Gastrocnemius medialis (tissue), 4 donors: ENCODE measurements around the gene OPN4.

Experiments used
- CTCF ChIP-seq, 5 experiments: fragments of 450-650 bp in 3 of 5; fragments of 200-600 bp in 2 of 5; sonication (generic) in 2 of 5; IDR thresholded peaks in 4 of 5; conservative IDR thresholded peaks in 1 of 5; 1 replicate in 4 of 5; 2 replicates in 1 of 5; pipeline ENCODE4 v1.5.1; 2016 to 2019; ENCODE audit warnings: antibody characterized with exemption in 5 of 5, mild to moderate bottlenecking in 3 of 5, moderate library complexity in 3 of 5
- POLR2A ChIP-seq, 2 donors: fragments of 450-650 bp; IDR thresholded peaks; one replicate each; pipeline ENCODE4 v1.6.1; 2017; ENCODE audit warnings: antibody characterized with exemption in 2 of 2, mild to moderate bottlenecking in 2 of 2, moderate library complexity in 2 of 2

DNA sequence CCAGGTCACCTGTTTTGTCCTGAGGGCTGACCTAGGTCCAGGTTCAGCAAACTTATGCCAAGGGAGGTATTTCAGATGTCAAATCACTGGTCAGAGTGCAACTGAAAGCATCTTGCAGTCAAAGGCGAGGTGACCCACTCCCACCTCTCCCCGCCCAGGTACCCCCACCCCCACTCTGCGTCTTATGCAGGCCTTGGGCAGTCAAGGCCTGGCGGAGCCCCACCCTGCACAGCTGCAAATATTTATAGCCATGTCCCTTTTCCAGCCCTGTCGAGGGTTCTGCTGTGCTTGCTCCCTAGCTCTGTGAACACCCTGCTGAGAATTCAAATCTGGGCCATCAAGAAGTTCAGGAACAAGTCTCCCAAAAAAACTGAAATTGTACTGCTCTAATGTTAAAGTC lies 61.5 kb downstream of the OPN4 start:
- no peak for TF ChIP-seq CTCF (IDR thresholded peaks at IDR 0.05 in 4 of 5, conservative IDR thresholded peaks at IDR 0.05 in 1 of 5)
- no peak for TF ChIP-seq POLR2A (IDR thresholded peaks at IDR 0.05)
